H1 (cell line): Measurements from ENCODE around the gene ALK. TPM values are rescaled to one million over a fixed set of nuclear protein-coding genes. Genes with fewer than 3 reads are reported as not detected.
"Not testable (repeated sequence)": the region's sequence is repeated elsewhere in the genome, so short reads cannot be mapped to it uniquely, and the experiment has no call there.

ENCODE experiments used
- CTCF ChIA-PET: fragments of 300-600 bp; sonication (Branson Sonifier 250); formaldehyde crosslinking; loops from one replicate; lab custom pipeline; 2021; ENCODE audit not compliant: partially characterized antibody; lab: Charles Lee
- POLR2A ChIA-PET: fragments of 300-600 bp; sonication (Branson Sonifier 250); formaldehyde crosslinking; loops from one replicate; lab custom pipeline; 2021; ENCODE audit warnings: inconsistent platforms; ENCODE audit not compliant: partially characterized antibody; lab: Charles Lee
- DNase-seq, 2 experiments: peaks; one replicate each; pipeline versions ENCODE4 v3.0.0 to v3.0.0-alpha.2; 2010 to 2022; ENCODE audit warnings: low spot score in 2 of 2, low read depth in 1 of 2, mixed read lengths in 1 of 2
- FAIRE-seq: peaks from 2 replicates; lab custom pipeline; 2011; peaks lifted over from hg19 to GRCh38; lab: Jason Lieb, UNC
- H2AFZ ChIP-seq: 2 replicates; pipeline ENCODE4 v1.8.1; 2012; ENCODE audit warnings: low read length, inconsistent platforms
- H2AK5ac ChIP-seq: 2 replicates; pipeline ENCODE4 v1.6.1; 2013; ENCODE audit warnings: low read depth, low read length
- H2BK120ac ChIP-seq: replicated peaks from 2 replicates; pipeline ENCODE3; 2013; ENCODE audit warnings: low read depth, low read length, inconsistent platforms
- H2BK12ac ChIP-seq: 2 replicates; pipeline ENCODE4 v1.6.1; 2013; ENCODE audit warnings: low read depth, low read length
- H2BK15ac ChIP-seq: 2 replicates; pipeline ENCODE4 v1.6.1; 2013; ENCODE audit warnings: low read length
- H2BK20ac ChIP-seq: 2 replicates; pipeline ENCODE4 v1.6.1; 2013; ENCODE audit warnings: low read length
- H2BK5ac ChIP-seq: 2 replicates; pipeline ENCODE4 v1.6.1; 2013; ENCODE audit warnings: low read depth, low read length
- H3K14ac ChIP-seq: 2 replicates; pipeline ENCODE4 v1.6.1; 2013; ENCODE audit warnings: inconsistent platforms; ENCODE audit not compliant: insufficient read length
- H3K18ac ChIP-seq: 2 replicates; pipeline ENCODE4 v1.6.1; 2013; ENCODE audit warnings: low read length; ENCODE audit errors: extremely low read depth
- H3K23ac ChIP-seq: 2 replicates; pipeline ENCODE4 v1.6.1; 2013; ENCODE audit warnings: inconsistent platforms; ENCODE audit not compliant: insufficient read length
- H3K23me2 ChIP-seq: 2 replicates; pipeline ENCODE4 v1.6.1; 2013; ENCODE audit warnings: low read depth, low read length
- H3K27ac ChIP-seq: 2 replicates; pipeline ENCODE4 v1.6.1; 2011; ENCODE audit warnings: low read depth, low read length, inconsistent platforms
- H3K27me3 ChIP-seq, 4 experiments: replicated peaks in 1 of 4; 1 replicate in 1 of 4; 2 replicates in 3 of 4; pipeline versions ENCODE4 v1.6.1 to v1.8.1; 2011 to 2013; ENCODE audit warnings: low read length in 3 of 4, mild to moderate bottlenecking in 3 of 4, inconsistent platforms in 2 of 4, mixed read lengths in 2 of 4, moderate library complexity in 1 of 4; ENCODE audit not compliant: control insufficient read depth in 3 of 4, insufficient read depth in 3 of 4; ENCODE audit errors: extremely low read depth in 1 of 4
- H3K36me3 ChIP-seq, 4 experiments: 2 replicates each; pipeline versions ENCODE4 v1.6.1 to v1.8.1; 2011 to 2013; ENCODE audit warnings: mild to moderate bottlenecking in 4 of 4, low read length in 3 of 4, moderate library complexity in 2 of 4, control low read depth in 1 of 4, inconsistent platforms in 1 of 4; ENCODE audit not compliant: insufficient read depth in 4 of 4, control insufficient read depth in 2 of 4
- H3K4ac ChIP-seq: replicated peaks from 2 replicates; pipeline ENCODE3; 2013; ENCODE audit warnings: low read length, low read depth, mixed read lengths, inconsistent platforms; ENCODE audit not compliant: insufficient read length
- H3K4me1 ChIP-seq, 4 experiments: replicated peaks in 1 of 4; 1 replicate in 1 of 4; 2 replicates in 3 of 4; pipeline versions ENCODE4 v1.6.1 to v1.8.1; 2011 to 2013; ENCODE audit warnings: low read length in 3 of 4, inconsistent platforms in 2 of 4, mixed read lengths in 1 of 4; ENCODE audit not compliant: insufficient read depth in 4 of 4, control insufficient read depth in 3 of 4
- H3K4me2 ChIP-seq, 2 experiments: 2 replicates each; pipeline versions ENCODE4 v1.6.1 to v1.8.1; 2011 to 2013; ENCODE audit warnings: low read depth in 2 of 2, low read length in 2 of 2, control low read depth in 1 of 2, inconsistent platforms in 1 of 2, mild to moderate bottlenecking in 1 of 2; ENCODE audit not compliant: insufficient read depth in 1 of 2
- H3K4me3 ChIP-seq, 4 experiments: fragments of 200-600, 300-600 bp in 1 of 4; sonication (generic), shearing (Covaris generic), sonication (Bioruptor Twin) in 1 of 4; 2 replicates each; pipeline versions ENCODE4 v1.5.1 to v1.8.1; 2011 to 2016; ENCODE audit warnings: low read length in 4 of 4, low read depth in 3 of 4, control low read depth in 2 of 4, inconsistent platforms in 2 of 4, mild to moderate bottlenecking in 2 of 4, mixed read lengths in 1 of 4, moderate library complexity in 1 of 4; ENCODE audit not compliant: insufficient read depth in 2 of 4; ENCODE audit errors: extremely low read depth in 1 of 4
- H3K56ac ChIP-seq: replicated peaks from 2 replicates; pipeline ENCODE3; 2013; ENCODE audit warnings: low read depth, mild to moderate bottlenecking, mixed read lengths, low read length, inconsistent platforms; ENCODE audit not compliant: insufficient read length
- H3K79me1 ChIP-seq: 2 replicates; pipeline ENCODE4 v1.6.1; 2013; ENCODE audit warnings: low read depth, low read length, control low read depth
- H3K79me2 ChIP-seq, 2 experiments: 2 replicates each; pipeline versions ENCODE4 v1.6.1 to v1.8.1; 2012 to 2013; ENCODE audit warnings: low read length in 2 of 2, mild to moderate bottlenecking in 2 of 2, inconsistent platforms in 1 of 2; ENCODE audit not compliant: insufficient read depth in 2 of 2, control insufficient read depth in 1 of 2
- H3K9ac ChIP-seq, 4 experiments: replicated peaks in 1 of 4; 1 replicate in 1 of 4; 2 replicates in 3 of 4; pipeline versions ENCODE4 v1.6.1 to v1.8.1; 2011 to 2013; ENCODE audit warnings: low read depth in 3 of 4, low read length in 3 of 4, control low read depth in 2 of 4, mild to moderate bottlenecking in 2 of 4, moderate library complexity in 2 of 4, inconsistent platforms in 1 of 4; ENCODE audit errors: extremely low read depth in 1 of 4
- H3K9me3 ChIP-seq, 2 experiments: 2 replicates each; pipeline versions ENCODE4 v1.6.1 to v1.8.1; 2012 to 2013; ENCODE audit warnings: mild to moderate bottlenecking in 2 of 2, moderate library complexity in 2 of 2, control low read depth in 1 of 2, inconsistent platforms in 1 of 2, low read depth in 1 of 2, low read length in 1 of 2, mixed read lengths in 1 of 2; ENCODE audit not compliant: insufficient read depth in 2 of 2
- H4K20me1 ChIP-seq, 2 experiments: replicated peaks in 1 of 2; 2 replicates each; pipeline versions ENCODE3 to v1.8.1; 2011 to 2013; ENCODE audit warnings: inconsistent platforms in 2 of 2, low read length in 2 of 2, mild to moderate bottlenecking in 1 of 2; ENCODE audit not compliant: insufficient read depth in 2 of 2, control insufficient read depth in 1 of 2
- H4K5ac ChIP-seq: 2 replicates; pipeline ENCODE4 v1.6.1; 2013; ENCODE audit warnings: low read length, low read depth, mixed read lengths, inconsistent platforms; ENCODE audit not compliant: insufficient read length
- H4K8ac ChIP-seq: 2 replicates; pipeline ENCODE4 v1.8.0; 2013; ENCODE audit warnings: mild to moderate bottlenecking, moderate library complexity, low read length, inconsistent platforms; ENCODE audit not compliant: insufficient read depth; ENCODE audit errors: extremely low read depth
- H4K91ac ChIP-seq: replicated peaks from 2 replicates; pipeline ENCODE3; 2013; ENCODE audit warnings: low read length, mixed read lengths, inconsistent platforms; ENCODE audit not compliant: insufficient read length
- RAD21 ChIP-seq, 2 experiments: IDR thresholded peaks in 1 of 2; conservative IDR thresholded peaks in 1 of 2; 2 replicates each; pipeline ENCODE4 v1.6.1; 2011; ENCODE audit warnings: low read depth in 2 of 2, low read length in 2 of 2, improper control_type of control experiment in 1 of 2, inconsistent platforms in 1 of 2, mild to moderate bottlenecking in 1 of 2, moderate library complexity in 1 of 2
- WGBS, 2 experiments: shearing (Covaris generic) in 1 of 2; methylation state at CpG; one replicate each; pipeline versions ENCODE4 v1.1.6 to v1.1.7; 2013 to 2015; ENCODE audit warnings: low lambda C conversion rate in 2 of 2, mixed read lengths in 2 of 2, inconsistent platforms in 1 of 2, low coverage in 1 of 2, missing lambda C conversion rate in 1 of 2; ENCODE audit not compliant: insufficient replicate concordance in 2 of 2, insufficient coverage in 1 of 2, insufficient read length in 1 of 2; ENCODE audit errors: extremely low coverage in 1 of 2, missing lambda C conversion rate in 1 of 2; 5-methylcytosine and 5-hydroxymethylcytosine counted together
- polyA plus RNA-seq, 7 experiments: library from polyadenylated mRNA; depleted of rRNA in 3 of 7; stranded (reverse) in 5 of 7; unstranded in 2 of 7; fragments of >200 nt in 5 of 7; fragments of 200-250 nt in 2 of 7; gene quantifications; 1 replicate in 5 of 7; 2 replicates in 1 of 7; 4 replicates in 1 of 7; pipeline versions ENCODE4 v1.2.1 to v1.2.3, GENCODE V29; 2011 to 2013; ENCODE audit warnings: missing spikeins in 2 of 7, mixed read lengths in 2 of 7
- total RNA-seq: library from RNA; stranded (reverse); fragmentation: NEBNext Ultra II Directional; extraction: Animal tissue kit (Norgen Biotek cat#: 25700); gene quantifications from 2 replicates; pipeline ENCODE4 v1.2.1, GENCODE V29; 2021

Gene ALK
- total and polyA plus RNA-seq, 2 of the 8 experiments (the other 6 are each of a cell fraction or from before 2014, with no cell fraction given) = 0.02 to 0.09 TPM

GRCh38 chr2:29824145-29824544 is 97.2 kb downstream of the ALK start:
- H4K20me1 ChIP-seq, H2AK5ac ChIP-seq, POLR2A ChIA-PET, H3K4me2 ChIP-seq, H3K27me3 ChIP-seq, H3K79me2 ChIP-seq, H3K4ac ChIP-seq, H3K27ac ChIP-seq, H4K91ac ChIP-seq, H2AFZ ChIP-seq, H2BK20ac ChIP-seq, H3K56ac ChIP-seq, H3K23ac ChIP-seq, H3K9ac ChIP-seq, H4K5ac ChIP-seq, H2BK15ac ChIP-seq, H3K36me3 ChIP-seq, H3K4me1 ChIP-seq, H3K18ac ChIP-seq, H2BK5ac ChIP-seq, H3K4me3 ChIP-seq, FAIRE-seq, H2BK12ac ChIP-seq, H3K14ac ChIP-seq, H3K79me1 ChIP-seq, H4K8ac ChIP-seq, DNase-seq, H2BK120ac ChIP-seq, H3K23me2 ChIP-seq, H3K9me3 ChIP-seq: not testable (repeated sequence)
- WGBS, 2 experiments = 79% methylated on average over 1 of the region's 1 CpG; no CpG with 5 or more reads in 1 of the 2 experiments
- CTCF ChIA-PET = interaction anchor here (0.8 to 1.5 kb wide), 2 partner anchors 516 to 609 kb away, joined by 3 read pairs; no protein-coding TSS in a partner anchor
- TF ChIP-seq RAD21 (IDR thresholded peaks at IDR 0.05 in 1 of 2, conservative IDR thresholded peaks at IDR 0.05 in 1 of 2; ENCODE audit: low read depth in 2 of 2, low read length in 2 of 2) = peak; percentile 14 to 31; a peak in 2 of 4 replicates
